ENCODE results near the gene SKI. TPM values are rescaled to one million over a fixed set of nuclear protein-coding genes. Genes with fewer than 3 reads are reported as not detected.

Gene SKI
- total RNA-seq, 1 experiment from 2014 or later = 53.7 TPM

DNA sequence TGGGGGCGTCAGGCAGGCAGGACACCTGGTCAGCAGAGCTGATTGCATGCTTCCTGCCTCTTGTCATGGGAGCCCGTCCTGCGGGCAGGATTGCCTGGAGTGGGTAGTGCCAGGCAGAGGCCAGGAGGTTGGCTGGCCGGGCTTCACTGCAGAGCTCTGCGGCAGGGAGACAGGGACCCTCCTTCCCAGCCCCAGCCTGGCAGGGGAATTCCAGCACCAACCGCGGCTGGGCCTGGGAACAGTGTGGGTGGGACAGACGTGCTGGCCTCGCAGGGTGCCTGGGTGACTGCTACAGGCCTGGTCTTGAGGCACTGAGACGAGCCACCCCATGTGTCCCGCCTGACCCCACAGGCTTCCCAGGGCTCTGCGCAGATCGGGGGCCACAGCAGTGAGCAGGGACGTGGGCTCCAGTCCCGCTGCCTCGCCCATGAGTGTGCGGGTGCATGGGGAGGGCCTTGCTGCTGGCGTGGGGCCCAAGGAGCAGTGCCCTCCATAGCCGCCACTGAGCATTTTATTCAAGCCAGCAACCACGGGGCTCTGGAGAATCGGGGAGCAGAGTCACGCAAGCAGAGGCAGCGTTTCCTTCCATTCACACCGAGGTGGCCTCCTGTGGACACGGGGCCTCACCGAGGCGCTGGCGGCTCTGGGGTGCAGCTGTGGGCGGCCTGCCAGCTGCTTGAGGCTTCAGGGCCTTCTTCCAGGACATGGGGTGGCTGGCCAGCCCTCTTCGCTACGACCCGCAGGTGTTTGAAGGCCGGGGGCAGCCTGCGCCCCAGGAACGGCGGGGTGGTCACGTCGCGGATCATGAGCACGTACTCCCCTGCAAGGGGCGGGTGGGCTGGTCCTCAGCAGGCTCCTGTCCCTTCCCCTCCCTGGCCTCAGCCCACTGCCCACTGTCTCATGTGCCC lies 92.9 kb downstream of the SKI start:
- Mint-ChIP-seq H3K27me3 (ENCODE audit: insufficient read depth, unreplicated experiment) (peaks cover 13% of the 10 kb centered on the region), H3K27ac (ENCODE audit: low read depth, unreplicated experiment) (no peak overlapping the region), H3K4me1 (ENCODE audit: insufficient read depth, unreplicated experiment) (no peaks in the 10 kb centered on the region), H3K4me3 (ENCODE audit: unreplicated experiment) (no peak overlapping the region), H3K36me3 (ENCODE audit: insufficient read depth, unreplicated experiment) (no peaks in the 10 kb centered on the region), H3K9me3 (ENCODE audit: unreplicated experiment) (peaks cover 8% of the 10 kb centered on the region)
- ChIA-PET CTCF (interaction anchor here (1.7 kb wide), 1 partner anchor 126 kb away, joined by 4 read pairs; the partner anchor contains the start of gene FAAP20), POLR2A (no interaction called here)
- BruUV-seq (replicated peaks) = no TSS peak
- intact Hi-C loops (cut with micrococcal nuclease) = no loop called here
- no peak for TF ChIP-seq CTCF (IDR thresholded peaks at IDR 0.05; ENCODE audit: unreplicated experiment)
- no peak for DNase-seq (ENCODE audit: unreplicated experiment)

DNA sequence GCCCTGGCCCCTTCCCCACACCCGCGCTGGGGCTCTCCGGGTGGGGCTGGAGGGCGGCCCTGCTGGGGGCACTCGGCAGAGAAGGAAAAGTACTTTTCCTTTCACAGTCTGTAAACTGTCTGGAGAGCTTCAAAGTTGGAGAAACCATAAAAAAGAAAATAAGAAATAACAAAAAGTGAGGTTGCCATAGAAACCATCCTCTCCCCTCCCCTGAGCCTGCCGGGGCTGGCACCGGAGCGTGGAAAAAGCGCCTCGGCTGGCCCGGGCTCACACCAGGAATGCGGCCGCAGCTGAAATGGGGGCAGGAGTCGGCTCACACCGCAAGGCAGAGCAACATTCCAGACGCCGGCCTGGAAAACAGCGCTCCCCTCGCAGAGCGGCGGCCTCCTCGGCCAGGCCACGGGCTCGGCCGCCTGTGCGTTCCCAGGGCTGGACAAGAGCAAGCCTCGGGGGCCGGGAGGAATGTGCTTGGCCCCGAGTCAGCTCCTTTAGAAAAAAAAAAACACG lies 94.0 kb downstream of the SKI start:
- CTCF ChIA-PET = interaction anchor here (1.7 kb wide), 1 partner anchor 127 kb away, joined by 4 read pairs; the partner anchor contains the start of gene FAAP20
- peaks cover 21% of the 10 kb centered on the region for H3K27me3 Mint-ChIP-seq (ENCODE audit: insufficient read depth, unreplicated experiment)
- no peak overlapping the region for H3K27ac Mint-ChIP-seq (ENCODE audit: low read depth, unreplicated experiment)
- no TSS peak for BruUV-seq (replicated peaks)
- H3K9me3 Mint-ChIP-seq (ENCODE audit: unreplicated experiment) = peaks cover 8% of the 10 kb centered on the region
- POLR2A ChIA-PET = no interaction called here
- no peaks in the 10 kb centered on the region for H3K4me1 Mint-ChIP-seq (ENCODE audit: insufficient read depth, unreplicated experiment)
- no peak for DNase-seq (ENCODE audit: unreplicated experiment)
- intact Hi-C loops (cut with micrococcal nuclease) = no loop called here
- TF ChIP-seq CTCF (IDR thresholded peaks at IDR 0.05; ENCODE audit: unreplicated experiment) = no peak
- no peaks in the 10 kb centered on the region for H3K36me3 Mint-ChIP-seq (ENCODE audit: insufficient read depth, unreplicated experiment)
- no peak overlapping the region for H3K4me3 Mint-ChIP-seq (ENCODE audit: unreplicated experiment)

- Mint-ChIP-seq H3K27ac (ENCODE audit: low read depth, unreplicated experiment) (no peak overlapping the region), H3K9me3 (ENCODE audit: unreplicated experiment) (peaks cover 8% of the 10 kb centered on the region)
- POLR2A ChIA-PET = no interaction called here
These were observed 94.6 kb downstream of the SKI start for GRCh38 chr1:2322581-2323211.

More at GRCh38 chr1:2322581-2323211, 94.6 kb downstream of the SKI start:
- CTCF ChIA-PET = interaction anchor here (0.7 to 1.7 kb wide), 2 partner anchors 127 to 149 kb away, joined by 3 to 4 read pairs; partner anchors contain the start of gene FAAP20
- Mint-ChIP-seq H3K27me3 (ENCODE audit: insufficient read depth, unreplicated experiment) (peaks cover 21% of the 10 kb centered on the region), H3K4me3 (ENCODE audit: unreplicated experiment) (no peak overlapping the region), H3K36me3 (ENCODE audit: insufficient read depth, unreplicated experiment) (no peaks in the 10 kb centered on the region), H3K4me1 (ENCODE audit: insufficient read depth, unreplicated experiment) (no peaks in the 10 kb centered on the region)
- no TSS peak for BruUV-seq (replicated peaks)
- TF ChIP-seq CTCF (IDR thresholded peaks at IDR 0.05; ENCODE audit: unreplicated experiment) = no peak
- intact Hi-C loops (cut with micrococcal nuclease) = no loop called here
- no peak for DNase-seq (ENCODE audit: unreplicated experiment)

Measured in MCF 10A (cell line).